Measurements from ENCODE around the gene FRYL.

- TF ChIP-seq CTCF (IDR thresholded peaks at IDR 0.05; ENCODE audit: insufficient read depth, low read length) (no peak), POLR2AphosphoS5 (IDR thresholded peaks at IDR 0.05; ENCODE audit: low read depth) (no peak)
These were observed 160.0 kb downstream of the FRYL start for GRCh38 chr4:48620093-48620492.
